Pancreas (tissue), 10 donors: ENCODE results near the gene LRRC4C. TPM values are rescaled to one million over a fixed set of nuclear protein-coding genes. Genes with fewer than 3 reads are reported as not detected.

Experiments
- ATAC-seq, 4 donors: fragments of 200-7000 bp; cut with Tn5 transposase; one replicate each; pipeline versions ENCODE4 v1.8.0 to v1.9.1; 2020; ENCODE audit warnings: mild to moderate bottlenecking in 4 of 4, moderate library complexity in 4 of 4
- DNase-seq, 6 donors: peaks; one replicate each; pipeline ENCODE4 v3.0.0-alpha.2; 2020
- FAIRE-seq: peaks from 2 replicates; lab custom pipeline; 2012; peaks lifted over from hg19 to GRCh38; lab: Jason Lieb, UNC
- H3K27ac ChIP-seq, 4 donors: fragments of 200-600 bp; sonication (generic); 1 replicate in 3 of 4; 2 replicates in 1 of 4; pipeline versions ENCODE4 v1.5.0 to v1.8.0; 2020
- H3K27me3 ChIP-seq, 4 donors: fragments of 200-600 bp; one replicate each; pipeline ENCODE4 v1.8.0; 2021
- H3K36me3 ChIP-seq, 3 donors: fragments of 200-600 bp; sonication (generic) in 1 of 3; one replicate each; pipeline versions ENCODE4 v1.5.0 to v1.8.0; 2020 to 2021
- H3K4me1 ChIP-seq, 3 donors: fragments of 200-600 bp; one replicate each; pipeline ENCODE4 v1.8.0; 2021
- H3K4me3 ChIP-seq, 4 donors: fragments of 200-600 bp; sonication (generic) in 2 of 4; one replicate each; pipeline versions ENCODE4 v1.5.0 to v1.8.0; 2020 to 2021
- H3K9me3 ChIP-seq, 4 donors: fragments of 200-600 bp; one replicate each; pipeline ENCODE4 v1.8.0; 2021
- CTCF ChIP-seq, 4 donors: fragments of 200-600 bp; sonication (generic) in 3 of 4; IDR thresholded peaks; one replicate each; pipeline versions ENCODE4 v1.5.0 to v1.8.0; 2021; ENCODE audit warnings: antibody characterized with exemption in 4 of 4
- WGBS, 2 donors: extraction: QIAGEN DNeasy Blood & Tissue Kit; methylation state at CpG; one replicate each; pipeline ENCODE4 v1.1.7; 2013; 5-methylcytosine and 5-hydroxymethylcytosine counted together
- intact Hi-C, 3 donors: fragments of 100-400 bp; cut with DNase I; formaldehyde crosslinking; loops; one replicate each; pipeline versions ENCODE4 v1.11.1 to v1.14.2; 2022
- polyA plus RNA-seq, 2 donors: library from polyadenylated mRNA; stranded (reverse); fragments of 200-250 nt; gene quantifications; one replicate each; pipeline ENCODE4 v1.2.3, GENCODE V29; 2013
- total RNA-seq, 6 donors: library from RNA; stranded (reverse); fragmentation: NEBNext Ultra II Directional in 4 of 6; extraction: Animal tissue kit (Norgen Biotek cat#: 25700) in 4 of 6; gene quantifications; one replicate each; pipeline versions ENCODE4 v1.2.1 to v1.2.4, GENCODE V29; 2021 to 2023
- donor health status: healthy with polysubstance abuse.
- donor health status: DM: no; HTN: no; CAD: no; lungs with moderate emphysema.
- donor health status: DM: no; HTN: no; CAD: no.
- donor health status: control.
- donor health status: control.
- donor health status: Bipolar disorder and iron deficiency.
- donor health status: DM: yes; HTN: yes; CAD: no.
- donor health status: DM: no; HTN: no; CAD: no.
- donor health status: DM: no; HTN: no; CAD: no.
- donor health status: DM: yes; HTN: yes; CAD: no.

Gene LRRC4C
- total and polyA plus RNA-seq, 8 donors: 0.04 to 0.84 (median 0.16) TPM

- FAIRE-seq (no peak), ATAC-seq (no peak), DNase-seq (no peak)
- Histone ChIP-seq H3K4me1 (no peaks in the 10 kb centered on the region), H3K27me3 (no peaks in the 10 kb centered on the region), H3K36me3 (no peaks in the 10 kb centered on the region), H3K27ac (no peak overlapping the region), H3K4me3 (no peak overlapping the region), H3K9me3 (no peaks in the 10 kb centered on the region)
- WGBS, 2 donors: 71 to 78% methylated on average over 1 of the region's 1 CpG
- intact Hi-C loops: no loop called here
- no peak for TF ChIP-seq CTCF (IDR thresholded peaks at IDR 0.05)
Measured at GRCh38 chr11:41235668-41236067, 223.8 kb downstream of the LRRC4C start.

GRCh38 chr11:41225856-41226633 is 233.4 kb downstream of the LRRC4C start:
- 32 to 43% methylated on average over 3 of the region's 3 CpGs for WGBS, 2 donors
- no peak for TF ChIP-seq CTCF (IDR thresholded peaks at IDR 0.05)
- Histone ChIP-seq H3K9me3 (no peaks in the 10 kb centered on the region), H3K4me1 (no peaks in the 10 kb centered on the region), H3K4me3 (no peak overlapping the region), H3K27me3 (no peaks in the 10 kb centered on the region), H3K27ac (no peak overlapping the region), H3K36me3 (no peaks in the 10 kb centered on the region)
- intact Hi-C loops: no loop called here
- no peak for FAIRE-seq
- no peak for ATAC-seq
- no peak for DNase-seq

GRCh38 chr11:41222236-41222635 is 237.2 kb downstream of the LRRC4C start:
- TF ChIP-seq CTCF (IDR thresholded peaks at IDR 0.05): no peak
- Histone ChIP-seq H3K9me3 (no peaks in the 10 kb centered on the region), H3K4me3 (no peak overlapping the region), H3K27me3 (no peaks in the 10 kb centered on the region), H3K36me3 (no peaks in the 10 kb centered on the region), H3K4me1 (no peaks in the 10 kb centered on the region), H3K27ac (no peak overlapping the region)
- 78% methylated on average over 2 of the region's 2 CpGs for WGBS, 2 donors
- intact Hi-C loops: no loop called here
- no peak for DNase-seq
- ATAC-seq: no peak
- no peak for FAIRE-seq

- no peak for ATAC-seq
- no peaks in the 10 kb centered on the region for H3K9me3 ChIP-seq
- no peak overlapping the region for H3K27ac ChIP-seq
- TF ChIP-seq CTCF (IDR thresholded peaks at IDR 0.05): no peak
- no peak for DNase-seq
- H3K4me1 ChIP-seq: no peaks in the 10 kb centered on the region
- intact Hi-C loops: no loop called here
- H3K27me3 ChIP-seq: no peaks in the 10 kb centered on the region
- FAIRE-seq: no peak
- H3K4me3 ChIP-seq: no peak overlapping the region
- H3K36me3 ChIP-seq: no peaks in the 10 kb centered on the region
Measured at GRCh38 chr11:41206388-41206787, 253.1 kb downstream of the LRRC4C start.

GRCh38 chr11:41201156-41201555 is 258.3 kb downstream of the LRRC4C start:
- Histone ChIP-seq H3K4me3 (no peak overlapping the region), H3K36me3 (no peaks in the 10 kb centered on the region), H3K4me1 (no peaks in the 10 kb centered on the region), H3K27ac (no peak overlapping the region), H3K27me3 (no peaks in the 10 kb centered on the region), H3K9me3 (no peaks in the 10 kb centered on the region)
- TF ChIP-seq CTCF (IDR thresholded peaks at IDR 0.05): peak in 1 of 4 donors; percentile 7
- ATAC-seq (no peak), DNase-seq (no peak), FAIRE-seq (no peak)
- 2 to 8% methylated on average over 5 of the region's 5 CpGs for WGBS, 2 donors
- intact Hi-C loops: no loop called here
